Sigmoid colon (tissue), 4 donors: ENCODE results near the gene RAD9B.

Experiments
- CTCF ChIP-seq, 4 experiments: fragments of 450-650 bp in 3 of 4; fragments of 200-600 bp in 1 of 4; IDR thresholded peaks; one replicate each; pipeline ENCODE4 v1.5.1; 2016 to 2019; ENCODE audit warnings: antibody characterized with exemption in 4 of 4, mild to moderate bottlenecking in 3 of 4, moderate library complexity in 2 of 4
- POLR2A ChIP-seq, 2 donors: fragments of 450-650 bp; IDR thresholded peaks; one replicate each; pipeline ENCODE4 v1.6.1; 2016; ENCODE audit warnings: antibody characterized with exemption in 2 of 2, mild to moderate bottlenecking in 2 of 2, moderate library complexity in 2 of 2
- POLR2AphosphoS5 ChIP-seq, 4 donors: sonication (generic); formaldehyde crosslinking; IDR thresholded peaks; one replicate each; pipeline ENCODE4 v1.6.1; 2017; ENCODE audit warnings: antibody characterized with exemption in 4 of 4

- no peak for TF ChIP-seq CTCF (IDR thresholded peaks at IDR 0.05)
- no peak for TF ChIP-seq POLR2A (IDR thresholded peaks at IDR 0.05)
- no peak for TF ChIP-seq POLR2AphosphoS5 (IDR thresholded peaks at IDR 0.05)
Measured at GRCh38 chr12:110533607-110534006, 31.5 kb downstream of the RAD9B start.
